ENCODE results near the gene LONRF2.
"Not testable (repeated sequence)": the region's sequence is repeated elsewhere in the genome, so short reads cannot be mapped to it uniquely, and the experiment has no call there.

LONRF2 gene

DNA sequence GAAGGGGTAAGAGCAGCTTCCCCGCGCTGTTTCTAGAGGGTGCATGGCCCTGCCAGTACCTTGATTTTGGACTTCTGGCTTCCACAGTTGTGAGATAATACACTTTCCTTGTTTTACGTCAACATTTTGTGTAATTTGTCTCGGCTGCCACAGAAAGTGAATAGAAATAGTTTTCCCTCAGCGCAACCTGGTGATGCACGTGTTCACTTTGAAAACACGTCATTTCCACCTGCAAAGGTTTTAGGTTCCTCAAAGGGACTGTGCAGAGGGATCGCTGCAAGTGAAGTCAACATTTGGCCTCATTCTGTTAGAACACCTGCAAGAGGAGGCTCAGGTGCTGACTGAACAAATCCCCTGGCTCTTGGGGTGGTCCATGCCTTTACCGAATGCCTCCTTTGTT, 71.7 kb downstream of the LONRF2 start:
- no peak for DNase-seq

DNA sequence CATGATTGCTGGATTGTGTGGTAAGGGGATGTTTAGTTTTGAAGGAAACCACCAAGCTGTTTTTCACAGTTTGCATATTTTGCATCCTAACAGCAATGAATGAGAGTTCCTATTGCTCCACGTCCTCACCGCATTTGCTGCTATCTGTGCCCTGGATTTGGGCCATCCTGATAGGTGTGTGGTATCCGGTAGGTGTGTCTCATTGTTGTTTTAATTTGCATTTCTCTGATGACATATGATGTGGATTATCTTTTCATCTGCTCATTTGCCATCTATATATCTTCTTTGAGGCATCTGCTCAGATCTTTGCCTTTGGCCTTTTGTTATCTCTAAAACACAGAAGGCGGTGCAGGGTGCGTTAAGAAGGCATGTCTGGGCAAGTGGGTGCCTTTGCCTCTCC, 73.3 kb downstream of the LONRF2 start:
- no peak for DNase-seq

DNA sequence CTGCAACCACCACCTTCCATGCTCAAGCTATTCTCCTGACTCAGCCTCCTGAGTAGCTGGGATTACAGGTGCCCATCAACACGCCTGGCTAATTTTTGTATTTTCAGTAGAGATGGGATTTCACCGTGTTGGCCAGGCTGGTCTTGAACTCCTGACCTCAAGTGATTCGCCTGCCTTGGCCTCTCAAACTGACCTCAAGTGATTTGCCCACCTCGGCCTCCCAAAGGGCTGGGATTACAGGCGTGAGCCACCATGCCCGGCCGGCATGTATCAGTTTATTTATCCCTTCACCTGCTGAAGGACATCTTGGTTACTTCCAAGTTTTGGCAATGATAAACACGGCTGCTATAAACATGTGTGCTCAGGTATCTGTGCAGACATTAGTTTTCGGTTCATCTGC, 73.7 kb downstream of the LONRF2 start:
- not testable (repeated sequence) for DNase-seq

GRCh38 chr2:100248044-100248330, 74.3 kb downstream of the LONRF2 start:
- no peak for DNase-seq

- no peak for DNase-seq
Observed at GRCh38 chr2:100247256-100248043, 74.9 kb downstream of the LONRF2 start.

GRCh38 chr2:100246163-100247145, 75.8 kb downstream of the LONRF2 start:
- DNase-seq, result no peak

- DNase-seq, result no peak
Observed at GRCh38 chr2:100245681-100246080, 76.6 kb downstream of the LONRF2 start.

GRCh38 chr2:100244881-100245605, 77.3 kb downstream of the LONRF2 start:
- no peak for DNase-seq

- no peak for DNase-seq
Observed at GRCh38 chr2:100243631-100244030, 78.7 kb downstream of the LONRF2 start.

DNA sequence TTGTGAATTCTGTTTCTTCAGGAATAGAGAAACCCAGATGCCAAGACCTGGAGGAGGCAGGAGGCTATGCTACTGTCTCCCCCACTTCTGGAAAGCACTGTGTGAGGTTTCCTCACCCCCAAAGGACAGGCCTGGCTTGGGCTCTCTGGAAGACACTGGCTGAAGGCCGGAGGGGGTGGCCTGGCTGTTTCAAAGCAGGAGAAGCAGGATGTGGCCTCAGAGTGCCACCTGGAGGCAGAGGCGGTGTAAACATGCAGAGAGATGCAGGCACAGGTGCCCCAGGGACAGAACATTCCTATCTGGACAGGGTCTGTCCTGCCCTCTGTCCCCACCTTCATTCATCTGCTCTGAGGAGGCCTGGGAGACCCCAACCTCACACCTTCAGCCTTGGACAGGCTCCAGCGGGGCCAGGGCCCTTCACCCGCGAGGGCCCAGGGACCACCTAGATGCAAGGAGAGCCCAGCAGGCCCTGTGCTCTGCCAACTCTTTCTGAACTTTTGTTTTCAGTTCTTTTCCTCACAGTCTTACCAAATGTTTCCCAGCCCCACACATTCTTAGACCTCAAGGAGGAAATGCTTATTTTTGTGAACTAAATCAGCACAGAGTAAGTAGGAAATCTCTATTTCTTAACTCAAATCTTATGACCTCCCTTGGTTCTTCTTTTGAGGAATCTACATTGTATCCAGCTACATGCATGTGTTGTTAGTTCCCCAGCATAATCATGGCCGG, 79.2 kb downstream of the LONRF2 start:
- DNase-seq, result peak; percentile 14

DNA sequence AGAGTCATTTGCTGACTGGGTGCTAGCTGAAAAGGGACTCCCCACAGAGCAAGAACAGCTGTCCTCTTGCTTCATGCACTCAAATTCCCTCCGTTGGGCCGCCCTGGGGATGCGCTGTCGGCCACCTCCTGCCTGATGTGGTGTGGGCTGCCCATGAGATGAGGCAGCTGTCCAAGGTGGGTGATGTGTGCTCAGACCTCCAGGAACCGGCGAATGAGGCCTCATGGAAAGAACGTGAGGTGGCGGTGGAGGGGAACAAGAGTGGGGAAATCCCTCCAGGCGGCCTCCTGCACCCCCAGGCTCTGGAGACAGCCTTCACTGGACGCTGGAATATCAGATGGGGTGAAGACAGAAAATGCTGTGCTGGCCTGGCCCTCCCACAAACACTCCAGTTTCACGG, 79.8 kb downstream of the LONRF2 start:
- no peak for DNase-seq

GRCh38 chr2:100241236-100241635, 81.1 kb downstream of the LONRF2 start:
- DNase-seq, result no peak

- DNase-seq, result no peak
Observed at GRCh38 chr2:100240386-100240785, 81.9 kb downstream of the LONRF2 start.

DNA sequence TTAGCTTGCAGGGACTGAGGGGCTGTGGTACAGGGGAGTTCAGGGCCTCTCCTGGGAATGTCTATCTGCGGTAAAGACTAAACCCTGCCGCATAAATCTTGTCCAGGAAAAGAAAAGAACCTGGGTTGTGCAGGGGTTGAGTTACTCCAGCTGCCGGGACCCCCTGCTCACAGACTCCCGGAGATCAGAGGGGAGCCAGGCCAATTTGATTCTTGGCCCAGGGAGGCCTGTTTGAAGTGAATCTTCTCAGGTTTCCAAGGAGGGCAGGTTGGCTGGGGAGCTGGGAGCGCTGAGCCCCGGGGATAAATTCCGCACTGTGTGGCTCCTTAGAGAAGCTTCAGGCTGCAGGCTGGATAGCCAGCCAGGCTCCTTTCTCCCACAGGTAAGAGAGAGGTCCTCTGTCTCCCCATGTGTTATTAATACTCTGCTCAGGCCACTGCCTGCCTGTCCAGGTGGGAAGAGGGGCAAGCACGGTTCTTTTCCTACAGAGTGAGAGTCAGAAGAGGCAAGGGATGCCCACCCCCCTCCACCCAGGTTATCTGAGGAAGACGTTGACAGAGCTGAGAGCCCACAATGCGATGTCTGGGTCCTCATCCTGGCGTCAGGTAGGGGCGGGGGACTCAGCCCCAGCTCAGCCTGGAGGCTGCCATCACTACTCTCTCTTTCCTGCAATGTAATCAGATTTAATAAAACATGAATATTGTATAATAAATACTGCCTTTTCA, 82.7 kb downstream of the LONRF2 start:
- DNase-seq, result no peak

DNA sequence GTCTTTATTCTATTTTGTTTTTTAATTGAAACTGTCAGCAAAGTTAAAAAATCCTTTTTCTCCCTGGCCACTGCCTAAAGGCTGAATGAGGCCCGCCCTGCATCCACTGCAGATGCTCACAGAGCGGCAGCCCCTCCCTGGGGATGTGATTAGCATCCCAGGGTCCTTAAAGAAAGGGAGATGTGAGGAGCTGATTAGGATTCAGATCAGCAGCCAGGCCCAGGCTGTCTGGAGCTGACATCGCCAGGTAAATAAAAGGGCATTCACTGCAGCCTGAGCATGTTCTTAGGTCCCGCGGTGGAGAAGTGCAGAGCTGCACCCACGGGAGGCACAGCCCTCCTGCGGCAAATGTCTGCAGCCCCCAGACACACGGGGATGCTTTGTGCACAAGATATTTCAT, 83.8 kb downstream of the LONRF2 start:
- no peak for DNase-seq

DNA sequence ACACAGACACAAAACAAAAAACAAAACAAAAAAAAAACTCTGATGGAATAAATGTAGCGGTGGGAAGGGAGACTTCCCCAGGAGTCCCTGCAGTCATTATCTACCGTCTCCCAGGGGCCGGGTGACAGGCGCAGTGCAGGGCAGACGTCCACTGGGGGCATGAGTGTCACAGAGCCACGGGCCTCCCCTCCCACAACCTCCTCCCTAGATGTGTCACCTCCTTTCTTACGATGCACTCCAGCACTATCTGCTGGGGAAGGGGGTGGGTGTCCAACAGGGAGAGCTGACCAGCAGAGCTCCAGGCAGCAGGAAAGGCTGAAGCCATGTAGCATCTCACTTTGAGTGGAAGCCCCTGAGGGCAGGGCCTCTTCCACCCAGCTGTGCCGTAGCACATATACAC, 84.5 kb downstream of the LONRF2 start:
- no peak for DNase-seq

DNA sequence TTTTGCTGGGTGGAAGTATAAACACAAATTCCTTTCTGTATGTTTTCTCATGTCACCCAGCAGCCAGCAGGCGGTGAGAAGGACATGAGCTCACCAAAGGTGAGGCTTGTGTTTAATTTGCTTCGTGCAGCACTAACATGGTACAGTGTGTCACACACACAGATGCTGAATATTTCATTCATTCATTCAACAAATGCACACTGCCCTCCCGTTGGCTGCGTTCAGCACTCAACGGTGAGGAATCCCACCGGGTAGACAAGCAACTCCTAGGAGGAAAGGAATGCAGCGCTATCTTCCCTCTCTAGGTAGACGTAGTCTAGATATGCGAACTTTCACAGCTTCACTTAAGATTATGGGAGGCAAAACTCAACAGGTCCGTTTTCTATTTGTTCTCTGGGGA, 85.1 kb downstream of the LONRF2 start:
- DNase-seq, result no peak

DNA sequence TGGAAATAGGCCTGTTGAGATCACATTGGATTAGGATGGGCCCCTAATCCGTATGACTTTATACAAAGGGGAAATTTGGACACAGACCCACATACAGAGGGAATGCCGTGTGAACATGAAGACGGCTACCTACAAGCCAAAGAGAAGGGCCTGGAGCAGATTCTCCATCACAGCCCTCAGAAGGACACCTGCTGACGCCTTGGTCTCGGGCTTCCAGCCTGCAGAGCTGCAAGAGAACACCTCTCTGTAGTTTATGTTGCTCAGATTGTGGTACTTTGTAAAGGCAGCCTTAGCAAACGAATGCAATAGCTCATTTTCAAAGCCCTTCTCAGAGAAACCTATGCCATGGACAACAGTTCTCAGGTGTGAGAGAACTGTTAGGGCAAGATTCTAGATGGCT, 86.1 kb downstream of the LONRF2 start:
- no peak for DNase-seq

DNA sequence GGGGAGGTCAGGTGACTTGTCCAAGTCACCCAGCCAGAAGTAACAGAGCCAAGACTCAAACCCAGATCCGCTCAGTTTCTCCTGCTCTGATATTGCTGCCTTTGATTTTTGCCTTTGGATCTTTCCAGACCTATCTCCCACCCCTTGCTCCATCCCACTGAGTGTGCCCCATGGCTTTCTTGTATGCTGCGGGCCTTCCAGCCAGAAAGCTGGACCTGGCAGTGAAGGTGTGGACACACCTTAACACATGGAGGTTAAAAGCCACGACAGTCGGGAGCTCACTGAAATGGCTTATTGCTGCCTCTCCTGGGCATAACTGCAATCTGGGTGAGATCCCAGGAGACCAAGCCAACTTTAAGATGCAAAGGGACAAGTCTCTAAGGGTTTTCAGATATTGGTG, 86.7 kb downstream of the LONRF2 start:
- DNase-seq, result no peak

GRCh38 chr2:100235098-100235497, 87.2 kb downstream of the LONRF2 start:
- no peak for DNase-seq

DNA sequence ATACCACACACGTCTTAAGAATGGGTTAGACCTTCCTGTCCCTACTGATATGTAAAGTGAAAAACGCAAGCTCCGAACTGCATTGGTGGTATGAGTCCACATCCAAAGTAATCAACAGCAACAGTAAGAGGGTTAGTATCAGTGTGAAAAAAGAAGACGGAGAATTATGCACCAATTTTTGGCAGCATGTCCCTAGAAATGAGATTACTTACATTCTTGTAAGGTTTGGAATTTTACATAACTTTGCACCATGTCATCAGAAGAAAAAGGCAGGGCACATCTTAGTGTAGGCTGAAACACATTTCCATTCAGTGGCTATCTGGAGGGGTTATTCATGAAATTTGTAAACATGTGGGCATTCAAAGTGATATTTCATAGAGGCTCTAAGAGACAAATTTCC, 88.2 kb downstream of the LONRF2 start:
- no peak for DNase-seq

GRCh38 chr2:100233061-100233460, 89.2 kb downstream of the LONRF2 start:
- no peak for DNase-seq
